ENCODE data around the gene CYREN.

Gene CYREN

GRCh38 chr7:135169964-135170273 lies 588 bp downstream of the CYREN start:
- Histone ChIP-seq H3K4me3 (ENCODE audit: insufficient read depth, low read length, poor library complexity, severe bottlenecking) (peak overlapping the region; percentile 89), H3K27me3 (ENCODE audit: low read length) (no peaks in the 10 kb centered on the region), H2AFZ (ENCODE audit: low read depth, low read length, severe bottlenecking) (peak overlapping the region; percentile 96), H3F3A (ENCODE audit: insufficient read depth) (peaks cover 9% of the 10 kb centered on the region; the same call in 1 of the 2 replicates), H3K4me2 (ENCODE audit: low read depth, low read length, poor library complexity, severe bottlenecking) (peak overlapping the region; percentile 92), H3K79me2 (ENCODE audit: insufficient read depth, low read length) (peaks cover 22% of the 10 kb centered on the region), H3K27ac (ENCODE audit: low read depth, low read length) (peak overlapping the region; percentile 88), H3K9ac (ENCODE audit: low read length) (peak overlapping the region; percentile 98), H3K9me3 (ENCODE audit: insufficient read depth, low read length) (no peaks in the 10 kb centered on the region), H4K20me1 (ENCODE audit: low read depth, low read length) (no peaks in the 10 kb centered on the region), H3K9me2 (replicated peaks; ENCODE audit: insufficient read depth, low read length) (no peaks in the 10 kb centered on the region), H3K36me3 (ENCODE audit: low read length) (peaks cover 6% of the 10 kb centered on the region; the same call in 1 of the 2 replicates)
- TF ChIP-seq EZH2phosphoT487 (conservative IDR thresholded peaks at IDR 0.05; ENCODE audit: low read length) (no peak), CTCF (IDR thresholded peaks at IDR 0.05; ENCODE audit: insufficient read depth, low read length, poor library complexity, severe bottlenecking) (no peak)

GRCh38 chr7:135169141-135169963 lies 1.2 kb downstream of the CYREN start:
- peak overlapping the region; percentile 98 for H3K9ac ChIP-seq (ENCODE audit: low read length)
- H3K9me2 ChIP-seq (replicated peaks; ENCODE audit: insufficient read depth, low read length), result no peaks in the 10 kb centered on the region
- H3K36me3 ChIP-seq (ENCODE audit: low read length), result peaks cover 6% of the 10 kb centered on the region; the same call in 1 of the 2 replicates
- H3K9me3 ChIP-seq (ENCODE audit: insufficient read depth, low read length), result no peaks in the 10 kb centered on the region
- H3K27ac ChIP-seq (ENCODE audit: low read depth, low read length), result peak overlapping the region; percentile 88
- peaks cover 9% of the 10 kb centered on the region; the same call in 1 of the 2 replicates for H3F3A ChIP-seq (ENCODE audit: insufficient read depth)
- H2AFZ ChIP-seq (ENCODE audit: low read depth, low read length, severe bottlenecking), result peak overlapping the region; percentile 96
- peak overlapping the region; percentile 89 for H3K4me3 ChIP-seq (ENCODE audit: insufficient read depth, low read length, poor library complexity, severe bottlenecking)
- no peaks in the 10 kb centered on the region for H4K20me1 ChIP-seq (ENCODE audit: low read depth, low read length)
- peak overlapping the region; percentile 92 for H3K4me2 ChIP-seq (ENCODE audit: low read depth, low read length, poor library complexity, severe bottlenecking)
- no peaks in the 10 kb centered on the region for H3K27me3 ChIP-seq (ENCODE audit: low read length)
- TF ChIP-seq CTCF (IDR thresholded peaks at IDR 0.05; ENCODE audit: insufficient read depth, low read length, poor library complexity, severe bottlenecking) (peak; percentile 52), EZH2phosphoT487 (conservative IDR thresholded peaks at IDR 0.05; ENCODE audit: low read length) (no peak)
- H3K79me2 ChIP-seq (ENCODE audit: insufficient read depth, low read length), result peaks cover 22% of the 10 kb centered on the region

- H3K4me3 ChIP-seq (ENCODE audit: insufficient read depth, low read length, poor library complexity, severe bottlenecking), result no peak overlapping the region
- no peaks in the 10 kb centered on the region for H4K20me1 ChIP-seq (ENCODE audit: low read depth, low read length)
- H3K4me2 ChIP-seq (ENCODE audit: low read depth, low read length, poor library complexity, severe bottlenecking), result peak overlapping the region; percentile 92
- no peaks in the 10 kb centered on the region for H3K9me3 ChIP-seq (ENCODE audit: insufficient read depth, low read length)
- peak overlapping the region; percentile 88; the same call in 1 of the 2 replicates for H3K27ac ChIP-seq (ENCODE audit: low read depth, low read length)
- H3K79me2 ChIP-seq (ENCODE audit: insufficient read depth, low read length), result peaks cover 22% of the 10 kb centered on the region
- H3F3A ChIP-seq (ENCODE audit: insufficient read depth), result peaks cover 12% of the 10 kb centered on the region; the same call in 1 of the 2 replicates
- H3K36me3 ChIP-seq (ENCODE audit: low read length), result peaks cover 6% of the 10 kb centered on the region; the same call in 1 of the 2 replicates
- H2AFZ ChIP-seq (ENCODE audit: low read depth, low read length, severe bottlenecking), result no peak overlapping the region
- TF ChIP-seq EZH2phosphoT487 (conservative IDR thresholded peaks at IDR 0.05; ENCODE audit: low read length), result no peak
- TF ChIP-seq CTCF (IDR thresholded peaks at IDR 0.05; ENCODE audit: insufficient read depth, low read length, poor library complexity, severe bottlenecking), result no peak
- H3K9me2 ChIP-seq (replicated peaks; ENCODE audit: insufficient read depth, low read length), result no peaks in the 10 kb centered on the region
- no peak overlapping the region for H3K9ac ChIP-seq (ENCODE audit: low read length)
- no peaks in the 10 kb centered on the region for H3K27me3 ChIP-seq (ENCODE audit: low read length)
Measured at GRCh38 chr7:135168489-135169140, 1.9 kb downstream of the CYREN start.
